HepG2 (cell line): Measurements from ENCODE around the gene ZMIZ1. TPM values are rescaled to one million over a fixed set of nuclear protein-coding genes. Genes with fewer than 3 reads are reported as not detected.

Source experiments
- ATAC-seq: fragments of 200-7000 bp; cut with Tn5 transposase; 3 replicates; pipeline ENCODE4 v1.9.1; 2020; ENCODE audit warnings: mild to moderate bottlenecking, moderate library complexity
- BruUV-seq: library from RNA; stranded (reverse); fragments of 400-500 nt; replicated peaks from 2 replicates; lab custom pipeline; 2021; lab: Mats Ljungman, UMichigan
- CTCF ChIA-PET: fragments of 300-600 bp; formaldehyde crosslinking; extraction: SDS; loops from one replicate; lab custom pipeline; 2021; ENCODE audit warnings: low total read pairs, inconsistent platforms, low intra/inter-chr PET ratio; lab: Yijun Ruan, JAX
- POLR2A ChIA-PET: fragments of 350-600 bp; sonication (Branson Sonifier 250); formaldehyde crosslinking; loops from one replicate; lab custom pipeline; 2020; ENCODE audit warnings: antibody characterized with exemption, inconsistent platforms; lab: Yijun Ruan, JAX
- DNase-seq: peaks from one replicate; pipeline ENCODE4 v3.0.0-alpha.2; 2015; ENCODE audit warnings: low spot score
- FAIRE-seq: peaks from 3 replicates; lab custom pipeline; 2011; peaks lifted over from hg19 to GRCh38; lab: Jason Lieb, UNC
- H2AFZ ChIP-seq: one replicate; pipeline ENCODE4 v1.6.1; 2011; ENCODE audit warnings: low read length, inconsistent platforms
- H3K27ac ChIP-seq: fragments of 300-600 bp; 3 replicates; pipeline ENCODE4 v1.8.0; 2011; ENCODE audit warnings: mixed run types, mild to moderate bottlenecking, mixed read lengths, low read length, inconsistent platforms; ENCODE audit not compliant: insufficient read depth; ENCODE audit errors: extremely low read length
- H3K27me3 ChIP-seq, 2 experiments: fragments of 200-600 bp in 1 of 2; 2 replicates in 1 of 2; 3 replicates in 1 of 2; pipeline versions ENCODE4 v1.6.0 to v1.8.0; 2011; ENCODE audit warnings: low read length in 2 of 2, mild to moderate bottlenecking in 2 of 2, moderate library complexity in 2 of 2, inconsistent platforms in 1 of 2; ENCODE audit not compliant: insufficient read depth in 2 of 2, control insufficient read depth in 1 of 2
- H3K36me3 ChIP-seq, 2 experiments: fragments of 200-600 bp in 1 of 2; replicated peaks in 1 of 2; 2 replicates in 1 of 2; 3 replicates in 1 of 2; pipeline versions ENCODE4 v1.5.1 to v1.8.0; 2011; ENCODE audit warnings: low read length in 2 of 2, inconsistent platforms in 1 of 2; ENCODE audit not compliant: insufficient read depth in 2 of 2, control insufficient read depth in 1 of 2
- H3K4me1 ChIP-seq: 2 replicates; pipeline ENCODE4 v1.5.1; 2012; ENCODE audit warnings: low read length, inconsistent platforms; ENCODE audit not compliant: insufficient read depth
- H3K4me2 ChIP-seq: 2 replicates; pipeline ENCODE4 v1.6.0; 2011; ENCODE audit warnings: low read depth, low read length, inconsistent platforms
- H3K4me3 ChIP-seq, 3 experiments: fragments of 200-600 bp in 1 of 3; sonication (generic), shearing (Covaris generic) in 1 of 3; replicated peaks in 1 of 3; 2 replicates each; pipeline ENCODE4 v1.5.1; 2011 to 2016; ENCODE audit warnings: low read length in 3 of 3, inconsistent platforms in 2 of 3, low read depth in 2 of 3, mild to moderate bottlenecking in 2 of 3, control low read depth in 1 of 3, mixed read lengths in 1 of 3; ENCODE audit not compliant: insufficient read depth in 1 of 3
- H3K79me2 ChIP-seq: one replicate; pipeline ENCODE4 v1.6.1; 2011; ENCODE audit warnings: low read length, inconsistent platforms; ENCODE audit not compliant: insufficient read depth
- H3K9ac ChIP-seq: 2 replicates; pipeline ENCODE4 v1.6.0; 2011; ENCODE audit warnings: mild to moderate bottlenecking, low read depth, low read length, inconsistent platforms; ENCODE audit not compliant: insufficient read depth
- H3K9me3 ChIP-seq: 2 replicates; pipeline ENCODE4 v1.5.1; 2012; ENCODE audit warnings: mild to moderate bottlenecking, low read length
- H4K20me1 ChIP-seq: 2 replicates; pipeline ENCODE4 v1.6.0; 2011; ENCODE audit warnings: inconsistent platforms, mild to moderate bottlenecking, low read length, moderate library complexity; ENCODE audit not compliant: insufficient read depth
- CHD2 ChIP-seq: IDR thresholded peaks from 2 replicates; pipeline ENCODE4 v1.6.1; 2011; ENCODE audit warnings: low read depth, low read length, improper control_type of control experiment
- SMARCC2 ChIP-seq: fragments of 450-650 bp; IDR thresholded peaks from 2 replicates; pipeline ENCODE4 v1.6.1; 2017; ENCODE audit warnings: antibody characterized with exemption, mild to moderate bottlenecking
- SNRNP70 ChIP-seq: fragments of 200-400 bp; formaldehyde crosslinking; IDR thresholded peaks from 2 replicates; pipeline ENCODE4 v1.6.1; 2017; ENCODE audit warnings: mild to moderate bottlenecking, low read depth, low read length, moderate library complexity
- SRY ChIP-seq: sonication (generic); formaldehyde crosslinking; IDR thresholded peaks from 2 replicates; pipeline ENCODE4 v1.8.0; 2022; ENCODE audit warnings: mild to moderate bottlenecking, missing genetic modification reagents
- TP53 ChIP-seq: sonication (generic); formaldehyde crosslinking; conservative IDR thresholded peaks from 2 replicates; pipeline ENCODE4 v1.4.0; 2020; ENCODE audit warnings: missing genetic modification reagents
- ZFP36 ChIP-seq: fragments of 150-350 bp; IDR thresholded peaks from 2 replicates; pipeline ENCODE4 v1.6.1; 2018; ENCODE audit warnings: borderline replicate concordance, low read length, low read depth; ENCODE audit not compliant: partially characterized antibody
- ZNF577 ChIP-seq: sonication (generic); formaldehyde crosslinking; IDR thresholded peaks from 2 replicates; pipeline ENCODE4 v1.4.0; 2020; ENCODE audit warnings: mild to moderate bottlenecking, low read depth, missing genetic modification reagents, borderline replicate concordance
- WGBS: methylation state at CpG from one replicate; pipeline ENCODE4 v1.1.6; 2017; ENCODE audit warnings: low lambda C conversion rate; 5-methylcytosine and 5-hydroxymethylcytosine counted together
- in situ Hi-C: cut with HindIII; loops from 2 replicates; pipeline ENCODE4 v1.10.0; 2017; ENCODE audit warnings: low pct_unique_long_range_greater_than_20kb; ENCODE audit not compliant: extremely low pct_ligation_motif_present
- intact Hi-C: fragments of 100-400 bp; cut with micrococcal nuclease; formaldehyde crosslinking; loops from one replicate; pipeline ENCODE4 v1.10.0; 2022; ENCODE audit not compliant: unreplicated experiment
- polyA plus RNA-seq, 8 experiments: library from polyadenylated mRNA; depleted of rRNA in 3 of 8; stranded (reverse) in 7 of 8; unstranded in 1 of 8; fragments of >200 nt; fragmentation: Illumina TruSeq in 4 of 8; extraction: Trizol in 4 of 8; gene quantifications; 2 replicates each; pipeline versions ENCODE4 v1.2.1 to v1.2.3, GENCODE V29; 2011 to 2016; ENCODE audit warnings: low read depth in 4 of 8, missing spikeins in 1 of 8, mixed read lengths in 1 of 8; ENCODE audit not compliant: insufficient read depth in 1 of 8
- total RNA-seq, 5 experiments: library from RNA; depleted of rRNA; stranded (reverse); fragments of >200 nt; fragmentation: Illumina TruSeq; extraction: Trizol; gene quantifications; 2 replicates each; pipeline ENCODE4 v1.2.3, GENCODE V29; 2016; ENCODE audit warnings: low read depth in 1 of 5
- TF ChIP-seq, protein P1 (sequence below): sonication (generic); formaldehyde crosslinking; IDR thresholded peaks from 2 replicates; pipeline ENCODE4 v1.4.0; 2020; ENCODE audit warnings: missing genetic modification reagents, borderline replicate concordance
- TF ChIP-seq, protein P2 (sequence below): sonication (generic); formaldehyde crosslinking; IDR thresholded peaks from 2 replicates; pipeline ENCODE4 v1.8.0; 2022; ENCODE audit warnings: missing genetic modification reagents, low read depth, mild to moderate bottlenecking, borderline replicate concordance

The ZMIZ1 gene
- total and polyA plus RNA-seq, 2 of the 13 experiments (the other 11 are each of a cell fraction or from before 2014, with no cell fraction given), result 5.3 to 10.2 TPM

DNA sequence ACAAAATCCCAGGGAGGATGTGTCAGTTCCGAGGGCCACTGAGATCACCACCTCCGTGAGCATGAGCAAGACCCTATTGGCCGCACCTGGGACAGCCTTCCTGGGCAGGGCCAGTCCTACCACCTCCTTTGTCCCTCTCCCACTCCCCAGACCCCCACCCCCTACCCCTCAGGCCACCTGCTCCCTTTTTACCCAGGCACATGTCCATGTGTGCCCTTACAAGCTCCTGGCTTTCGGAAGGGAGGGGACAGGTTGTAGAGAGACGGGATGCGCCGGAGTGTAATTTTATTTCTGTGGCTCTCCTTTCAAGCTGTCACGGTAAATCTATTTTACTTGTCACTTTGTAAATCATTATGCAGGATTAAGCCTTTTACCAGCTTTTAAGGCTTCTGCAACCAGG lies 20.9 kb downstream of the ZMIZ1 start:
- POLR2A ChIA-PET, result no interaction called here
- Histone ChIP-seq H2AFZ (no peak overlapping the region), H3K79me2 (peaks cover 94% of the 10 kb centered on the region), H3K9me3 (no peaks in the 10 kb centered on the region), H4K20me1 (peaks cover 89% of the 10 kb centered on the region), H3K27me3 (no peaks in the 10 kb centered on the region), H3K4me1 (peaks cover 94% of the 10 kb centered on the region), H3K4me3 (no peak overlapping the region), H3K4me2 (no peak overlapping the region), H3K9ac (no peak overlapping the region), H3K27ac (peak overlapping the region; percentile 11), H3K36me3 (peaks cover 13 to 39% of the 10 kb centered on the region in 2 experiments; a peak in 3 of 5 replicates)
- ATAC-seq (no peak), DNase-seq (no peak), FAIRE-seq (no peak)
- CTCF ChIA-PET, result no interaction called here
- no TSS peak for BruUV-seq
- in situ Hi-C loops (loop anchor here (25.0 kb wide), 1 partner anchor 98 kb away; no protein-coding TSS in a partner anchor), intact Hi-C loops (loop anchor here (5.0 kb wide), 1 partner anchor 38 kb away; no protein-coding TSS in a partner anchor)
- WGBS, result 95% methylated on average over 7 of the region's 8 CpGs
- TF ChIP-seq SRY (CRISPR knock-in tag), result no peak
- TF ChIP-seq ZFP36, result no peak
- TF ChIP-seq SNRNP70, result no peak
- TF ChIP-seq, protein P1, sequence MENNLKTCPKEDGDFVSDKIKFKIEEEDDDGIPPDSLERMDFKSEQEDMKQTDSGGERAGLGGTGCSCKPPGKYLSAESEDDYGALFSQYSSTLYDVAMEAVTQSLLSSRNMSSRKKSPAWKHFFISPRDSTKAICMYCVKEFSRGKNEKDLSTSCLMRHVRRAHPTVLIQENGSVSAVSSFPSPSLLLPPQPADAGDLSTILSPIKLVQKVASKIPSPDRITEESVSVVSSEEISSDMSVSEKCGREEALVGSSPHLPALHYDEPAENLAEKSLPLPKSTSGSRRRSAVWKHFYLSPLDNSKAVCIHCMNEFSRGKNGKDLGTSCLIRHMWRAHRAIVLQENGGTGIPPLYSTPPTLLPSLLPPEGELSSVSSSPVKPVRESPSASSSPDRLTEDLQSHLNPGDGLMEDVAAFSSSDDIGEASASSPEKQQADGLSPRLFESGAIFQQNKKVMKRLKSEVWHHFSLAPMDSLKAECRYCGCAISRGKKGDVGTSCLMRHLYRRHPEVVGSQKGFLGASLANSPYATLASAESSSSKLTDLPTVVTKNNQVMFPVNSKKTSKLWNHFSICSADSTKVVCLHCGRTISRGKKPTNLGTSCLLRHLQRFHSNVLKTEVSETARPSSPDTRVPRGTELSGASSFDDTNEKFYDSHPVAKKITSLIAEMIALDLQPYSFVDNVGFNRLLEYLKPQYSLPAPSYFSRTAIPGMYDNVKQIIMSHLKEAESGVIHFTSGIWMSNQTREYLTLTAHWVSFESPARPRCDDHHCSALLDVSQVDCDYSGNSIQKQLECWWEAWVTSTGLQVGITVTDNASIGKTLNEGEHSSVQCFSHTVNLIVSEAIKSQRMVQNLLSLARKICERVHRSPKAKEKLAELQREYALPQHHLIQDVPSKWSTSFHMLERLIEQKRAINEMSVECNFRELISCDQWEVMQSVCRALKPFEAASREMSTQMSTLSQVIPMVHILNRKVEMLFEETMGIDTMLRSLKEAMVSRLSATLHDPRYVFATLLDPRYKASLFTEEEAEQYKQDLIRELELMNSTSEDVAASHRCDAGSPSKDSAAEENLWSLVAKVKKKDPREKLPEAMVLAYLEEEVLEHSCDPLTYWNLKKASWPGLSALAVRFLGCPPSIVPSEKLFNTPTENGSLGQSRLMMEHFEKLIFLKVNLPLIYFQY (CRISPR knock-in tag), result no peak
- TF ChIP-seq ZNF577 (CRISPR knock-in tag), result no peak
- no peak for TF ChIP-seq TP53 (CRISPR knock-in tag)
- no peak for TF ChIP-seq SMARCC2
- TF ChIP-seq, protein P2, sequence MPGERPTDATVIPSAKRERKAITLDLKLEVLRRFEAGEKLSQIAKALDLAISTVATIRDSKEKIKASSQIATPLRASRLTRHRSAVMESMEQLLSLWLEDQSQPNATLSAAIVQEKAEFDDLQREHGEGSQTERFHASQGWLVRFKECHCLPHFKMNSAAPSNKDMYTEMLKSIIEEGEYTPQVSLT, result no peak
- no peak for TF ChIP-seq CHD2
